Activated T-helper 1 cell treated with anti-CD3 and anti-CD28 coated beads, Interleukin-12 subunit alpha, Interleukin-12 subunit beta, Interleukin-2, Interleukin-4 antibody, amounts not matched to agents 30 ng/mL and 10 ng/mL and 1 ng/mL, durations not matched to agents 14 hours and 24 hours and 36 hours (primary cell): ENCODE results near the gene SERPINC1. TPM values are rescaled to one million over a fixed set of nuclear protein-coding genes. Genes with fewer than 3 reads are reported as not detected.
"Not testable (repeated sequence)": the region's sequence is repeated elsewhere in the genome, so short reads cannot be mapped to it uniquely, and the experiment has no call there.

Experiments used
- DNase-seq: peaks from one replicate; pipeline ENCODE4 v3.0.0; 2021; ENCODE audit warnings: low spot score
- H3K27ac Mint-ChIP-seq: one replicate; pipeline ENCODE4 v1.8.0; 2021; ENCODE audit warnings: mild to moderate bottlenecking, mixed read lengths
- H3K27me3 Mint-ChIP-seq: one replicate; pipeline ENCODE4 v1.8.0; 2022; ENCODE audit warnings: mild to moderate bottlenecking, moderate library complexity, mixed read lengths; ENCODE audit not compliant: insufficient read depth
- H3K36me3 Mint-ChIP-seq: one replicate; pipeline ENCODE4 v1.8.0; 2021; ENCODE audit warnings: low read depth, mixed read lengths
- H3K4me1 Mint-ChIP-seq: one replicate; pipeline ENCODE4 v1.8.0; 2021; ENCODE audit warnings: low read depth, mixed read lengths
- H3K4me3 Mint-ChIP-seq: one replicate; pipeline ENCODE4 v1.8.0; 2021; ENCODE audit warnings: mild to moderate bottlenecking, moderate library complexity, mixed read lengths
- H3K9me3 Mint-ChIP-seq: one replicate; pipeline ENCODE4 v1.8.0; 2021; ENCODE audit warnings: mixed read lengths
- intact Hi-C: fragments of 100-400 bp; cut with micrococcal nuclease; formaldehyde crosslinking; loops from one replicate; pipeline ENCODE4 v1.15.1; 2024
- total RNA-seq: library from RNA; stranded (reverse); gene quantifications from 2 replicates; pipeline ENCODE4 v1.2.3, GENCODE V29; 2022

The SERPINC1 gene
- total RNA-seq, 1 donor from 2014 or later, result 0.26 TPM

DNA sequence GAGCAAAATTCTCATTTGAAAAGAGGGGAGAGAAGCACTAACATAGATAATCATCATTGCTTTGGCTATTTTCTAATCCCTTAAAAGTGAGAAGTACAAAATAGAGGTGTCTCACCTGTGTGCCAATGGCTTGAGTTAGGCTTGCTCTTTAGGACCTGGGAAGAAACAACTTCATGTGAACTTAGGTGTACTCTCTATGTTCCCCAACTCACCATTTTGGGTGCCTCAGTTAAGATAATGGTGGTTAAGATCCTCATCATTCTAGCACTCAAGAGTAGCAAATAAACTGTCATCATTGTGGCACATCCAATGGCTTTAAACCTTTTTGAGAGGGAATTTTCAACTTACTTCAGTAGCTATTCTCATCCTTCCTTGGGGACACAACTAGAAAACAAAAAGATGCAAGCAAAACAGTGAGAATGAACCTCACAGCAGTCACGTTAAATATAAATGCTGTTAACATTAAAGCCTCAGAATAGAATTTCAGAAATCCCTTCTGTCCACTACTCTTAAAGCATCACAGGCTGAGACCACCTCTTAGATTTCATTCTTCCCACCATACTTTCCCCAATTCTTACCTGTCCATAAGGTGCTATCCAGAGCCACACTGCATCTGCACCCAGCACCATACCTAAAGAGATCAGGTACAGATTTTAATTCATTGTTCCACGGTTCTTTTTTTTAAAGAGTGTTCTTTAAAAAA lies 50.6 kb downstream of the SERPINC1 start:
- Mint-ChIP-seq H3K9me3 (no peaks in the 10 kb centered on the region), H3K27ac (peak overlapping the region; percentile 98), H3K4me1 (peaks cover 63% of the 10 kb centered on the region), H3K27me3 (no peaks in the 10 kb centered on the region), H3K4me3 (peak overlapping the region; percentile 98), H3K36me3 (peaks cover 62% of the 10 kb centered on the region)
- DNase-seq, result no peak
- intact Hi-C loops, result loop anchor here (2.0 to 10.0 kb wide), 4 partner anchors 81 to 1204 kb away; no protein-coding TSS in a partner anchor

GRCh38 chr1:173865468-173866164 lies 51.5 kb downstream of the SERPINC1 start:
- no peak for DNase-seq
- Mint-ChIP-seq H3K9me3 (no peaks in the 10 kb centered on the region), H3K4me3 (peak overlapping the region; percentile 98), H3K27ac (peak overlapping the region; percentile 98), H3K36me3 (peaks cover 58% of the 10 kb centered on the region), H3K27me3 (no peaks in the 10 kb centered on the region), H3K4me1 (peaks cover 54% of the 10 kb centered on the region)
- intact Hi-C loops, result loop anchor here (2.0 to 10.0 kb wide), 4 partner anchors 82 to 1203 kb away; no protein-coding TSS in a partner anchor

GRCh38 chr1:173864179-173864867 lies 52.8 kb downstream of the SERPINC1 start:
- Mint-ChIP-seq H3K4me1 (peaks cover 41% of the 10 kb centered on the region), H3K9me3 (no peaks in the 10 kb centered on the region), H3K27ac (peak overlapping the region; percentile 98), H3K36me3 (peaks cover 59% of the 10 kb centered on the region), H3K27me3 (no peaks in the 10 kb centered on the region), H3K4me3 (peak overlapping the region; percentile 98)
- no peak for DNase-seq
- intact Hi-C loops, result loop anchor here (10.0 kb wide), 1 partner anchor 1120 kb away; no protein-coding TSS in a partner anchor

DNA sequence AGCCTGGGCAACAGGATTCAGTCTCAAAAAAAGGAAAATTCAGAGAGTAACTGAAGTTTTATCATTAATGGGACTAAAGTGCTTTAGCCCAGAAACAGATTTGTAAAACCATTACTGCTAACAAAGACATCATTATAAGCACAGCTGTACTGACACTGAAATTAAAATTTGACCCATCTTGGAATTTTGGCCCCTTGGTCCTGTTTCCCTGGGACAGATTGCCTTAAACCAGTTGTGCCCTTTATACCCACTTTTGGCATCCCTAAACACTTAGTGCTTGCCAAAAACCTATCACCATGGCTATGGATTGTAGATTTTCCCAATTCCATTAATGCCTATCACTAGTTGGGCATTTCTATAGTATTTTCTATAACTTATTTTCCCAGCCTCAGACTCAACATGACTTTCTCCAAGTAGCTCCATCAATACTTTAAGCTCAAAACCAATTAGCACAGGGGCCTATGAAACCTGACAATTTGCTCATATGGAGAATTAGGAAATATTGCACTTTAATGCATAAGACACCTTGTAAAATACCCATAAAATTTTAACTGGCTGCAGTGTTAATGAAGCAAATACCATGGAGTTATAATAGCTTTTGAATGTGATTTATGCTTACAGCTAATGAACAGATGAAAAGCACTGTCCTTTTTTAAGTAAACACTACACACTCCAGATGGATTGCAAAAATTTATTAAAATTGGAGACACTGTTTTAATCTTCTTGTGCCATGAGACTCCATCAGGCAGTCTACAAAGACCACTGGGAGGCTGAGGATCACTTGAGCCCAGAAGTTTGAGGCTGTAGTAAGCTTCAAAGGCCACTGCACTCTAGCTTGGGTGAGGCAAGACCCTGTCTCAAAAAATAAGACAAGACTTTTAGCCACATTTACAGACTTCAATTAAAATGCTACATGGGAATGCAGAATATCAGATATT lies 53.6 kb downstream of the SERPINC1 start:
- DNase-seq, result no peak
- Mint-ChIP-seq H3K9me3 (no peaks in the 10 kb centered on the region), H3K4me1 (peaks cover 33% of the 10 kb centered on the region), H3K27ac (peak overlapping the region; percentile 65), H3K27me3 (no peaks in the 10 kb centered on the region), H3K36me3 (peaks cover 58% of the 10 kb centered on the region), H3K4me3 (peak overlapping the region; percentile 98)
- intact Hi-C loops, result loop anchor here (10.0 kb wide), 1 partner anchor 1119 kb away; no protein-coding TSS in a partner anchor

- Mint-ChIP-seq H3K4me1 (peaks cover 33% of the 10 kb centered on the region), H3K27me3 (no peaks in the 10 kb centered on the region), H3K36me3 (peaks cover 62% of the 10 kb centered on the region), H3K27ac (peak overlapping the region; percentile 37), H3K4me3 (no peak overlapping the region), H3K9me3 (no peaks in the 10 kb centered on the region)
- intact Hi-C loops, result loop anchor here (10.0 kb wide), 1 partner anchor 1118 kb away; no protein-coding TSS in a partner anchor
- no peak for DNase-seq
These were observed 54.3 kb downstream of the SERPINC1 start for GRCh38 chr1:173862769-173863223.

DNA sequence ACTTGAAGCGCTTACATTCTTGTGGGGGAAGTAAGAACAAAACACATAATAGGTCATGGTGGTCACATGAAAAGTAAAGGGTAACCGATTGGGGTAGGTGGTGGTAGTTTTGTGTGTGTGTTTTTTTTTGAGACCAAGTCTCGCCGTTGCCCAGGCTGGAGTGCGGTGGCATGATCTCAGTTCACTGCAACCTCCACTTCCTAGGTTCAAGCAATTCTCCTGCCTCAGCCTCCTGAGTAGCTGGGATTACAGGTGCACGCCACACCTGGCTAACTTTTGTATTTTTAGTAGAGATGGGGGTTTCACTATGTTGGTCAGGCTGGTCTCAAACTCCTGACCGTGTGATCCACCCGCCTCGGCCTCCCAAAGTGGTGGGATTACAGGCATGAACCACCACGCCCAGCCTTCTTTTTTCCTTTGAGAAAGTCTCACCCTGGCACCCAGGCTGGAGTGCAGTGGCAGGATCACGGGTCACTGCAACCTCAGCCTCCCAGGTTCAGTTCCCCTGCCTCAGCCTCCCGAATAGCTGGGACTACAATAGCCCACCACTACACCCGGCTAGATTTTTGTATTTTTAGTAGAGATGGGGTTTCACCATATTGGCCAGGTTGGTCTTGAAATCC lies 54.9 kb downstream of the SERPINC1 start:
- DNase-seq, H3K9me3 Mint-ChIP-seq, H3K4me3 Mint-ChIP-seq, H3K27me3 Mint-ChIP-seq: not testable (repeated sequence)
- peaks cover 33% of the 10 kb centered on the region for H3K4me1 Mint-ChIP-seq
- peak overlapping the region; percentile 37 for H3K27ac Mint-ChIP-seq
- intact Hi-C loops, result loop anchor here (10.0 kb wide), 1 partner anchor 1117 kb away; no protein-coding TSS in a partner anchor
- H3K36me3 Mint-ChIP-seq, result peaks cover 61% of the 10 kb centered on the region

GRCh38 chr1:173861731-173862145 lies 55.4 kb downstream of the SERPINC1 start:
- Mint-ChIP-seq H3K36me3 (peaks cover 56% of the 10 kb centered on the region), H3K4me3 (no peak overlapping the region), H3K9me3 (no peaks in the 10 kb centered on the region), H3K27ac (peak overlapping the region; percentile 8), H3K4me1 (peaks cover 31% of the 10 kb centered on the region), H3K27me3 (no peaks in the 10 kb centered on the region)
- intact Hi-C loops, result loop anchor here (10.0 kb wide), 1 partner anchor 1117 kb away; no protein-coding TSS in a partner anchor
- DNase-seq, result no peak

- H3K9me3 Mint-ChIP-seq, result no peaks in the 10 kb centered on the region
- no peak overlapping the region for H3K4me3 Mint-ChIP-seq
- intact Hi-C loops, result loop anchor here (10.0 kb wide), 1 partner anchor 1115 kb away; no protein-coding TSS in a partner anchor
- H3K27me3 Mint-ChIP-seq, result no peaks in the 10 kb centered on the region
- peaks cover 15% of the 10 kb centered on the region for H3K4me1 Mint-ChIP-seq
- DNase-seq, result no peak
- H3K27ac Mint-ChIP-seq, result no peak overlapping the region
- H3K36me3 Mint-ChIP-seq, result peaks cover 51% of the 10 kb centered on the region
These were observed 57.1 kb downstream of the SERPINC1 start for GRCh38 chr1:173860065-173860464.

DNA sequence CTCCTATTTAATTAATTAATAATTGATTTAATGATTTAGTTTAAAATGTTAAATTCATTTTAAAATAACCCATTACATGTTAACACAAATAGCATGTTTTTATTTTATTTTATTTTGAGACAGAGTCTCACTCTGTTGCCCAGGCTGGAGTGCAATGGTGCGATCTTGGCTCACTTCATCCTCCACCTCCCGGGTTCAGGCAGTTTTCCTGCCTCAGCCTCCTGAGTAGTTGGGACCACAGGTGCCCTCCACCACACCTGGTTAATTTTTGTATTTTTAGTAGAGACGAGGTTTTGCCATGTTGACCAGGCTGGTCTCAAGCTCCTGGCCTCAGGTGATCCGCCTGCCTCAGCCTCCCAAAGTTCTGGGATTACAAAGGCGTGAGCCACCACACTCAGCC lies 57.6 kb downstream of the SERPINC1 start:
- H3K27ac Mint-ChIP-seq, DNase-seq, H3K4me3 Mint-ChIP-seq, H3K9me3 Mint-ChIP-seq, H3K27me3 Mint-ChIP-seq, intact Hi-C loops: not testable (repeated sequence)
- peaks cover 12% of the 10 kb centered on the region for H3K4me1 Mint-ChIP-seq
- H3K36me3 Mint-ChIP-seq, result peaks cover 48% of the 10 kb centered on the region

DNA sequence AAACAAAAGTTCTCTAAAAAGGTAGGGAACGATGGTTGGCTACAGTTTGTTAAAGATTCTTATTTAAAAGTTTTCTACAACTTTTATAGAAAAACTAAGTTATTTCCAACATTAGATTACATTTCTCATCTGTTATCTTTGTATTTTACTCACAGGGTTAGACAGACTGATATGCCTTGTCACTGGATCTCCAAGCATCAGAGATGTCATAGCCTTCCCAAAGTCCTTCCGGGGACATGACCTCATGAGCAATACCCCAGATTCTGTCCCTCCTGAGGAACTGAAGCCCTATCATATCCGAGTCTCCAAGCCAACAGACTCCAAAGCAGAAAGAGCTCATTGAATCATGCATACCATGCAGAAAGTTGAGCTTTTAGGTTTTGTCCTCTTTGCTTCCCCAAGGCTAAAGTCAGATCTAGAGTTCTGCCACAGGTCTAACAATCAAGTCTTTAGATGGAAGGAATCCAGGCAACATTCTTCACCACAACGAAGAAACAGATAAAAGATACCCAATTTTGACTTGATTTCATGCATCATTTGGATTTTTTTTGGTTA lies 59.7 kb downstream of the SERPINC1 start:
- no peaks in the 10 kb centered on the region for H3K9me3 Mint-ChIP-seq
- H3K36me3 Mint-ChIP-seq, result peaks cover 35% of the 10 kb centered on the region
- no peaks in the 10 kb centered on the region for H3K27me3 Mint-ChIP-seq
- intact Hi-C loops, result no loop called here
- H3K4me3 Mint-ChIP-seq, result no peak overlapping the region
- no peak overlapping the region for H3K27ac Mint-ChIP-seq
- DNase-seq, result no peak
- H3K4me1 Mint-ChIP-seq, result no peaks in the 10 kb centered on the region

GRCh38 chr1:173856903-173857302 lies 60.2 kb downstream of the SERPINC1 start:
- H3K36me3 Mint-ChIP-seq, result peaks cover 36% of the 10 kb centered on the region
- intact Hi-C loops, result no loop called here
- no peaks in the 10 kb centered on the region for H3K27me3 Mint-ChIP-seq
- no peak overlapping the region for H3K27ac Mint-ChIP-seq
- H3K4me1 Mint-ChIP-seq, result no peaks in the 10 kb centered on the region
- no peak for DNase-seq
- no peak overlapping the region for H3K4me3 Mint-ChIP-seq
- no peaks in the 10 kb centered on the region for H3K9me3 Mint-ChIP-seq
